OCI-LY7 (cell line): ENCODE results near the gene ST7L. TPM values are rescaled to one million over a fixed set of nuclear protein-coding genes. Genes with fewer than 3 reads are reported as not detected.

ENCODE experiments used
- BruUV-seq: library from RNA; stranded (reverse); fragments of 400-500 nt; replicated peaks from 2 replicates; lab custom pipeline; 2021; lab: Mats Ljungman, UMichigan
- CTCF ChIA-PET: fragments of 300-600 bp; sonication (Branson Sonifier 250); formaldehyde crosslinking; loops from one replicate; lab custom pipeline; 2022; ENCODE audit warnings: antibody characterized with exemption; ENCODE audit not compliant: unreplicated experiment; lab: Charles Lee
- POLR2A ChIA-PET: fragments of 300-600 bp; sonication (Branson Sonifier 250); formaldehyde crosslinking; loops from one replicate; lab custom pipeline; 2022; ENCODE audit warnings: antibody characterized with exemption; lab: Charles Lee
- DNase-seq: peaks from one replicate; pipeline ENCODE4 v3.0.0-alpha.2; 2015; ENCODE audit warnings: low spot score
- H2AFZ ChIP-seq: fragments of 200-600 bp; sonication (generic), shearing (Covaris generic); 2 replicates; pipeline ENCODE4 v1.6.1; 2014; ENCODE audit warnings: mild to moderate bottlenecking, antibody characterized with exemption, low read length, moderate library complexity
- H3K27ac ChIP-seq: fragments of 200-600 bp; sonication (generic); 2 replicates; pipeline ENCODE4 v1.5.1; 2014; ENCODE audit warnings: mixed run types, low read depth, mild to moderate bottlenecking, moderate library complexity, low read length, inconsistent platforms; ENCODE audit not compliant: poor library complexity, severe bottlenecking
- H3K36me3 ChIP-seq: fragments of 200-600 bp; sonication (generic); 2 replicates; pipeline ENCODE4 v1.6.1; 2014; ENCODE audit warnings: mild to moderate bottlenecking, antibody characterized with exemption, low read length, moderate library complexity, mixed read lengths; ENCODE audit not compliant: insufficient read depth
- H3K4me1 ChIP-seq: fragments of 200-600 bp; sonication (generic); 2 replicates; pipeline ENCODE4 v1.5.1; 2014; ENCODE audit warnings: mild to moderate bottlenecking, low read length; ENCODE audit not compliant: insufficient read depth, poor library complexity, severe bottlenecking
- H3K4me2 ChIP-seq: fragments of 200-600 bp; sonication (generic); 2 replicates; pipeline ENCODE4 v1.6.1; 2014; ENCODE audit warnings: mild to moderate bottlenecking, low read length
- H3K4me3 ChIP-seq: fragments of 200-600 bp; sonication (generic); 2 replicates; pipeline ENCODE4 v1.5.1; 2014; ENCODE audit warnings: mild to moderate bottlenecking, low read depth, low read length; ENCODE audit not compliant: poor library complexity, severe bottlenecking
- H3K79me2 ChIP-seq: fragments of 200-600 bp; sonication (generic); 2 replicates; pipeline ENCODE4 v1.6.1; 2016; ENCODE audit warnings: low read depth, mild to moderate bottlenecking, low read length, moderate library complexity, mixed read lengths; ENCODE audit not compliant: insufficient read depth
- H3K9me2 ChIP-seq: fragments of 200-600 bp; sonication (generic); 2 replicates; pipeline ENCODE4 v1.6.1; 2016; ENCODE audit warnings: mild to moderate bottlenecking, low read length, mixed read lengths; ENCODE audit not compliant: insufficient read depth
- H3K9me3 ChIP-seq: fragments of 200-600 bp; sonication (generic); 2 replicates; pipeline ENCODE4 v1.6.1; 2014; ENCODE audit warnings: mild to moderate bottlenecking, mixed run types, low read length, mixed read lengths
- H4K20me1 ChIP-seq: fragments of 200-600 bp; sonication (generic); 2 replicates; pipeline ENCODE4 v1.6.1; 2014; ENCODE audit warnings: mild to moderate bottlenecking, antibody characterized with exemption, low read length, moderate library complexity, mixed read lengths; ENCODE audit not compliant: insufficient read depth
- EZH2phosphoT487 ChIP-seq: fragments of 200-600 bp; sonication (generic); IDR thresholded peaks from 2 replicates; pipeline ENCODE4 v1.6.1; 2018; ENCODE audit warnings: low read depth, borderline replicate concordance, mild to moderate bottlenecking, mixed run types, antibody characterized with exemption, low read length, moderate library complexity, mixed read lengths
- intact Hi-C: fragments of 100-400 bp; cut with micrococcal nuclease; formaldehyde crosslinking; loops from one replicate; pipeline ENCODE4 v1.10.0; 2022; ENCODE audit not compliant: unreplicated experiment
- total RNA-seq, 2 experiments: library from RNA; depleted of rRNA in 1 of 2; stranded (reverse); fragments of >200 nt in 1 of 2; shearing (Covaris generic) in 1 of 2; gene quantifications; 2 replicates each; pipeline ENCODE4 v1.2.3, GENCODE V29; 2014 to 2022
- TF ChIP-seq, protein P1 (sequence below): fragments of 200-600 bp; sonication (generic); conservative IDR thresholded peaks from 2 replicates; pipeline ENCODE4 v1.5.1; 2014; ENCODE audit warnings: mild to moderate bottlenecking, antibody characterized with exemption, low read length, moderate library complexity, mixed read lengths

Gene ST7L
- total RNA-seq, 2 experiments from 2014 or later, result 20.2 to 22.8 TPM

DNA sequence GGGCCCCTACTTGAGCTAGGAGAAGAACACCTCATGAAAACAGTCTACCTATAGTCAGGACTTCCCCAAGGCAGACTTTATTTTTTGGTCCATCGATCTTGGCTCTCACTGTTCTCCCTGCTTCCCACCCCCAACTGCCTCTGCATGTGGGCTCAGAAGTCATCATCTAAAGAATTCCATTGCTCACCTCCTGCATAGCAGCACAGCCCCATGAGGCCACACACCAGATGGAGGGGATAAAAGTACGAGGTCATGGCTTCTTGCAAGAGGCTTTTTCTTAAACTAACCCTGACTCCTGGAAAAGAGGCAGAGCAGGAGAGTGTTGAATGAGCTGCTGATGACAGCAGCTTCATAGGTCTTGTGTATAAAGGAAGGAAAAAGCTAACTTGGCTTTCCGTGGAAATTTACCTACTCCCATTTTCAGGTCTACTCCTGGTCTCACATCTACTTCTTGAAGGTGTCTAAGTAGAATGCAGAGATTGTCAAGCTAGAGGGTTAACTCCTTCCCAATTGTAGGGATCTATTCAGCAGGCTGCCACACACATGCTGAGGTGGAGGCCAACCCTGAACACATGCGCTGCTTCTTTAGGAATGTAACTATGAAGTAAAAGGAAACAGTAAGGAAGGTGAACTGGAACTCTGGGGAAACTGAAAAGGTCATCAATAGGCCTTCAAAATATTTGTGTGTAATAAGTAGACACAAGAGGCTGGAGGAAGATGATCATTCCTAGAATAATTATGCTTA is 91.5 kb downstream of the ST7L start:
- CTCF ChIA-PET, result no interaction called here

DNA sequence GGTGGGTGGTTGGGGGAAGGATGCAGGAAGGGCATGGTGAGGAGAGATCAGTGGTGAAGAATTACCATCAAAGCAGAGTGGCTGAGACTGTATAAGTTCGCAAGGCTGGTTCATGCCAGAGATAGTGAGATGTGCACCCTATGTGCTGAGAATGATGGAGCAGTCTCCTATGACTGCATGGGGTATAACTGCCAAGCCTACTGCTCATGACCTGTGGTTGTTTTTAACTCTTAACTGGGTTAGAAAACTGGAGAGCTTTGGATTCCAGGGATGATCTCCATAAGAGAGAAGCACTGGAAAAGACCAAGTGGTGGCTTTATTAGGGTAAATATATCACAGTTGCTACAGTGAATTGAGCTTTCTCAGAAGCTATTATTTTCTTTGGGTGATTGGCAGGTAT is 94.0 kb downstream of the ST7L start:
- Histone ChIP-seq H3K4me2 (no peak overlapping the region), H3K27ac (no peak overlapping the region), H4K20me1 (no peaks in the 10 kb centered on the region), H3K79me2 (no peaks in the 10 kb centered on the region), H3K9me3 (no peaks in the 10 kb centered on the region), H3K9me2 (no peaks in the 10 kb centered on the region), H3K4me3 (no peak overlapping the region), H3K4me1 (no peaks in the 10 kb centered on the region), H2AFZ (no peak overlapping the region), H3K36me3 (no peaks in the 10 kb centered on the region)
- intact Hi-C loops, result no loop called here
- BruUV-seq, result no TSS peak
- no peak for DNase-seq
- ChIA-PET CTCF (no interaction called here), POLR2A (no interaction called here)
- TF ChIP-seq EZH2phosphoT487, result no peak
- TF ChIP-seq, protein P1, sequence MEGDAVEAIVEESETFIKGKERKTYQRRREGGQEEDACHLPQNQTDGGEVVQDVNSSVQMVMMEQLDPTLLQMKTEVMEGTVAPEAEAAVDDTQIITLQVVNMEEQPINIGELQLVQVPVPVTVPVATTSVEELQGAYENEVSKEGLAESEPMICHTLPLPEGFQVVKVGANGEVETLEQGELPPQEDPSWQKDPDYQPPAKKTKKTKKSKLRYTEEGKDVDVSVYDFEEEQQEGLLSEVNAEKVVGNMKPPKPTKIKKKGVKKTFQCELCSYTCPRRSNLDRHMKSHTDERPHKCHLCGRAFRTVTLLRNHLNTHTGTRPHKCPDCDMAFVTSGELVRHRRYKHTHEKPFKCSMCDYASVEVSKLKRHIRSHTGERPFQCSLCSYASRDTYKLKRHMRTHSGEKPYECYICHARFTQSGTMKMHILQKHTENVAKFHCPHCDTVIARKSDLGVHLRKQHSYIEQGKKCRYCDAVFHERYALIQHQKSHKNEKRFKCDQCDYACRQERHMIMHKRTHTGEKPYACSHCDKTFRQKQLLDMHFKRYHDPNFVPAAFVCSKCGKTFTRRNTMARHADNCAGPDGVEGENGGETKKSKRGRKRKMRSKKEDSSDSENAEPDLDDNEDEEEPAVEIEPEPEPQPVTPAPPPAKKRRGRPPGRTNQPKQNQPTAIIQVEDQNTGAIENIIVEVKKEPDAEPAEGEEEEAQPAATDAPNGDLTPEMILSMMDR, result no peak

More for the DNA sequence above, 91.5 kb downstream of the ST7L start:
- TF ChIP-seq, protein P1, result no peak
- no peak for TF ChIP-seq EZH2phosphoT487
- no TSS peak for BruUV-seq
- H3K4me3 ChIP-seq, result no peak overlapping the region
- no peak for DNase-seq
- intact Hi-C loops, result no loop called here
- no peak overlapping the region for H3K27ac ChIP-seq
- no peaks in the 10 kb centered on the region for H3K9me3 ChIP-seq
- H3K36me3 ChIP-seq, result no peaks in the 10 kb centered on the region
- H3K9me2 ChIP-seq, result no peaks in the 10 kb centered on the region
- POLR2A ChIA-PET, result no interaction called here
- no peak overlapping the region for H3K4me2 ChIP-seq
- H4K20me1 ChIP-seq, result no peaks in the 10 kb centered on the region
- H3K4me1 ChIP-seq, result no peaks in the 10 kb centered on the region
- H3K79me2 ChIP-seq, result no peaks in the 10 kb centered on the region
- H2AFZ ChIP-seq, result no peak overlapping the region

DNA sequence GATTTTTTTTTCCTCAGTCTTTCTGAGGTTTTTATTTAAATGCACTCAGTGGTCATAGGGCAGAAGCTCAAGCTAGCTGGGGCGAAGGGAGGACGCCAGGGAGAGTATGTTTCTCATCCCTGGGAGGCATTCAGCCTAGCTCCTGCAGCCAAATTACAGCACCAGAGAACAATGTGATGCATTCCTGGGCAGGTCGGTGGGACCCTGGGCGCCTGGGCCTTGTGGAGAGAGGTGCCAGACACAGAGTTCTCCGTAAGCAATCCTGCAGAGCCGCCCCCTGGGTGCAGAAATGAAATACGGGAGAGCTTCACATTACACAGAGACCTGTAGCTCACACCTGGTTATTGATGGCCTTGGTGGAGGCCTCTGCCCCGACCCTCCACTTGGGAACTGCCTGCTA is 94.7 kb downstream of the ST7L start:
- Histone ChIP-seq H3K27ac (no peak overlapping the region), H3K4me3 (no peak overlapping the region), H3K79me2 (no peaks in the 10 kb centered on the region), H3K36me3 (no peaks in the 10 kb centered on the region), H3K9me3 (no peaks in the 10 kb centered on the region), H3K9me2 (no peaks in the 10 kb centered on the region), H2AFZ (no peak overlapping the region), H3K4me2 (no peak overlapping the region), H4K20me1 (no peaks in the 10 kb centered on the region), H3K4me1 (no peaks in the 10 kb centered on the region)
- ChIA-PET POLR2A (no interaction called here), CTCF (no interaction called here)
- DNase-seq, result no peak
- no peak for TF ChIP-seq EZH2phosphoT487
- TF ChIP-seq, protein P1, result no peak
- intact Hi-C loops, result no loop called here
- BruUV-seq, result no TSS peak
